ENCODE measurements around the gene KRT82. TPM values are rescaled to one million over a fixed set of nuclear protein-coding genes. Genes with fewer than 3 reads are reported as not detected.
A peak's percentile ranks its signal among the peaks of the same experiment; 100 is the strongest.

KRT82 gene
- total and polyA plus RNA-seq, 2 of the 8 experiments (the other 6 are each of a cell fraction or from before 2014, with no cell fraction given) = not detected

GRCh38 chr12:52452101-52452500 lies 46.0 kb upstream of the KRT82 start, which contains the start of gene KRT6B:
KRT6B (minus strand) TSS chr12:52452146; CDS start chr12:52452078, 68 bp downstream.
- no peak within 1 kb of the TSS for H2BK120ac ChIP-seq (replicated peaks; ENCODE audit: low read depth, low read length)
- no peak within 1 kb of the TSS for H3K4ac ChIP-seq (replicated peaks; ENCODE audit: insufficient read length, low read depth, low read length)
- no peaks in the 10 kb centered on the region for H3K23me2 ChIP-seq (ENCODE audit: low read depth, low read length)
- FAIRE-seq (no peak), DNase-seq (ENCODE audit: low read depth in 1 of 2, low spot score in 2 of 2) (no peak)
- H3K27me3 ChIP-seq (replicated peaks in 1 of 4; ENCODE audit: control insufficient read depth in 3 of 4, extremely low read depth in 1 of 4, insufficient read depth in 3 of 4, low read length in 3 of 4) = no peaks in the 10 kb centered on the region
- TF ChIP-seq YY1 (IDR thresholded peaks at IDR 0.05; ENCODE audit: low read depth, low read length) (no peak), BACH1 (IDR thresholded peaks at IDR 0.05; ENCODE audit: low read length) (no peak), KDM4A (IDR thresholded peaks at IDR 0.05; ENCODE audit: low read depth, low read length, severe bottlenecking) (no peak), HDAC6 (IDR thresholded peaks at IDR 0.05; ENCODE audit: low read depth, low read length) (no peak), POLR2A (IDR thresholded peaks at IDR 0.05; ENCODE audit: control extremely low read depth in 1 of 2, low read depth in 2 of 2, low read length in 2 of 2) (no peak), ASH2L (IDR thresholded peaks at IDR 0.05; ENCODE audit: low read length) (no peak), ATF2 (IDR thresholded peaks at IDR 0.05; ENCODE audit: low read length) (no peak)
- no peak within 1 kb of the TSS for H2BK20ac ChIP-seq (ENCODE audit: low read length)
- no peak within 1 kb of the TSS for H4K5ac ChIP-seq (ENCODE audit: insufficient read length, low read depth, low read length)
- H3K79me1 ChIP-seq (ENCODE audit: low read depth, low read length) = no peaks in the 10 kb centered on the region
- no peak within 1 kb of the TSS for H3K4me3 ChIP-seq (ENCODE audit: extremely low read depth in 1 of 4, insufficient read depth in 2 of 4, low read depth in 3 of 4, low read length in 4 of 4)
- peaks cover 5 to 6% of the 10 kb centered on the region in 2 experiments; a peak in 3 of 4 replicates for H3K9me3 ChIP-seq (ENCODE audit: insufficient read depth in 2 of 2, low read depth in 1 of 2, low read length in 1 of 2)
- H3K14ac ChIP-seq (ENCODE audit: insufficient read length) = no peak within 1 kb of the TSS
- no peak within 1 kb of the TSS for H2BK12ac ChIP-seq (ENCODE audit: low read depth, low read length)
- H2AFZ ChIP-seq (ENCODE audit: low read length) = no peak within 1 kb of the TSS
- no peaks in the 10 kb centered on the region for H3K36me3 ChIP-seq (ENCODE audit: control insufficient read depth in 2 of 4, insufficient read depth in 4 of 4, low read length in 3 of 4)
- WGBS, 2 experiments (ENCODE audit: extremely low coverage in 1 of 2, insufficient coverage in 1 of 2, insufficient read length in 1 of 2, insufficient replicate concordance in 2 of 2, low coverage in 1 of 2, low lambda C conversion rate in 2 of 2, missing lambda C conversion rate in 1 of 2) = 89% methylated on average over 6 of the region's 6 CpGs; no CpG with 5 or more reads in 1 of the 2 experiments
- no peak within 1 kb of the TSS for H2BK15ac ChIP-seq (ENCODE audit: low read length)
- H3K4me2 ChIP-seq (ENCODE audit: insufficient read depth in 1 of 2, low read depth in 2 of 2, low read length in 2 of 2) = no peak within 1 kb of the TSS
- H3K9ac ChIP-seq (replicated peaks in 1 of 4; ENCODE audit: extremely low read depth in 1 of 4, low read depth in 3 of 4, low read length in 3 of 4) = no peak within 1 kb of the TSS
- no peak within 1 kb of the TSS for H4K91ac ChIP-seq (replicated peaks; ENCODE audit: insufficient read length, low read length)
- H3K56ac ChIP-seq (replicated peaks; ENCODE audit: insufficient read length, low read depth, low read length) = no peak within 1 kb of the TSS
- H3K4me1 ChIP-seq (replicated peaks in 1 of 4; ENCODE audit: control insufficient read depth in 3 of 4, insufficient read depth in 4 of 4, low read length in 3 of 4) = no peaks in the 10 kb centered on the region
- no peak within 1 kb of the TSS for H3K18ac ChIP-seq (ENCODE audit: extremely low read depth, low read length)
- H3K27ac ChIP-seq (ENCODE audit: low read depth, low read length) = no peak within 1 kb of the TSS
- POLR2A ChIA-PET (ENCODE audit: partially characterized antibody) = no interaction called here
- H3K23ac ChIP-seq (ENCODE audit: insufficient read length) = no peak within 1 kb of the TSS
- CTCF ChIA-PET (ENCODE audit: partially characterized antibody) = interaction anchor here (0.7 to 1.0 kb wide), 3 partner anchors 26 to 427 kb away, joined by 3 read pairs; no protein-coding TSS in a partner anchor
- 0 out of 2 replicates have a peak within 1 kb of the TSS, but pooled peaks have one; percentile 3 for H2AK5ac ChIP-seq (ENCODE audit: low read depth, low read length)
- no peak within 1 kb of the TSS for H2BK5ac ChIP-seq (ENCODE audit: low read depth, low read length)
- H3K79me2 ChIP-seq (ENCODE audit: control insufficient read depth in 1 of 2, insufficient read depth in 2 of 2, low read length in 2 of 2) = no peaks in the 10 kb centered on the region
- no peaks in the 10 kb centered on the region for H4K20me1 ChIP-seq (replicated peaks in 1 of 2; ENCODE audit: control insufficient read depth in 1 of 2, insufficient read depth in 2 of 2, low read length in 2 of 2)
- no peak within 1 kb of the TSS for H4K8ac ChIP-seq (ENCODE audit: extremely low read depth, insufficient read depth, low read length)
